Muscle layer of duodenum (tissue), 2 donors: ENCODE results near the gene TBL1X.

ENCODE experiments used
- H3K27ac ChIP-seq: one replicate; pipeline ENCODE4 v1.7.0; 2013; ENCODE audit warnings: mild to moderate bottlenecking, low read length
- H3K27me3 ChIP-seq: one replicate; pipeline ENCODE4 v1.7.0; 2013; ENCODE audit warnings: low read depth, mild to moderate bottlenecking, control low read depth, low read length
- H3K36me3 ChIP-seq, 2 donors: one replicate each; pipeline ENCODE4 v1.7.0; 2013; ENCODE audit warnings: low read length in 2 of 2, control low read depth in 1 of 2, mild to moderate bottlenecking in 1 of 2; ENCODE audit not compliant: insufficient read depth in 2 of 2, control insufficient read depth in 1 of 2
- H3K4me1 ChIP-seq, 2 donors: one replicate each; pipeline ENCODE4 v1.7.0; 2013; ENCODE audit warnings: low read length in 2 of 2, mild to moderate bottlenecking in 2 of 2, control low read depth in 1 of 2, moderate library complexity in 1 of 2; ENCODE audit not compliant: insufficient read depth in 2 of 2, control insufficient read depth in 1 of 2
- H3K4me3 ChIP-seq, 2 donors: one replicate each; pipeline ENCODE4 v1.7.0; 2013; ENCODE audit warnings: low read length in 2 of 2, low read depth in 1 of 2, mild to moderate bottlenecking in 1 of 2
- H3K9me3 ChIP-seq, 2 donors: one replicate each; pipeline ENCODE4 v1.7.0; 2013; ENCODE audit warnings: low read length in 2 of 2, control low read depth in 1 of 2, mild to moderate bottlenecking in 1 of 2; ENCODE audit not compliant: control insufficient read depth in 1 of 2
- donor health status: healthy.

The TBL1X gene

GRCh38 chrX:9634551-9634950 lies 169.7 kb downstream of the TBL1X start:
- Histone ChIP-seq H3K36me3 (no peaks in the 10 kb centered on the region), H3K4me1 (no peaks in the 10 kb centered on the region), H3K27me3 (no peaks in the 10 kb centered on the region), H3K4me3 (no peak overlapping the region), H3K9me3 (no peaks in the 10 kb centered on the region), H3K27ac (no peak overlapping the region)

- Histone ChIP-seq H3K27me3 (no peaks in the 10 kb centered on the region), H3K36me3 (no peaks in the 10 kb centered on the region), H3K4me3 (no peak overlapping the region), H3K9me3 (no peaks in the 10 kb centered on the region), H3K4me1 (no peaks in the 10 kb centered on the region), H3K27ac (no peak overlapping the region)
Measured at GRCh38 chrX:9635368-9635767, 170.5 kb downstream of the TBL1X start.

DNA sequence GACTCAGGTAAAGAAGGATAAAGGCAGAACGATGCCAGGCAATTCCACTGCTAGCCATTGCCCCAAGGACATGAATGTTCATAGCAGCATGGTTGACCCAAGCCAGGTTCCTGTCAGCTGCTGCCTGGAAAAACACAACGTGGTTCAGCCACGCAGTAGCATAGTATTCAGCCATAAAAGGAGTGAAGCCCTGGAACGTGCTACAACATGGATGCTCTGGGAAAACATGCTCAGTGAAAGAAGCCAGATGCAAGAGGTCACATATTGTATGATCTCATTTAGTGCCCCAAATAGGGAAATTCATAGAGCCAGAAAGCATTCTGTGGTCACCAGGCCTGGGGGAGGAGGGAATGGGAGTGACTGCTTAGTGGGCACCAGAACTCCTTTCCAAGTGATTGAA lies 170.9 kb downstream of the TBL1X start:
- Histone ChIP-seq H3K4me3 (no peak overlapping the region), H3K4me1 (no peaks in the 10 kb centered on the region), H3K27me3 (no peaks in the 10 kb centered on the region), H3K27ac (no peak overlapping the region), H3K36me3 (no peaks in the 10 kb centered on the region), H3K9me3 (no peaks in the 10 kb centered on the region)

DNA sequence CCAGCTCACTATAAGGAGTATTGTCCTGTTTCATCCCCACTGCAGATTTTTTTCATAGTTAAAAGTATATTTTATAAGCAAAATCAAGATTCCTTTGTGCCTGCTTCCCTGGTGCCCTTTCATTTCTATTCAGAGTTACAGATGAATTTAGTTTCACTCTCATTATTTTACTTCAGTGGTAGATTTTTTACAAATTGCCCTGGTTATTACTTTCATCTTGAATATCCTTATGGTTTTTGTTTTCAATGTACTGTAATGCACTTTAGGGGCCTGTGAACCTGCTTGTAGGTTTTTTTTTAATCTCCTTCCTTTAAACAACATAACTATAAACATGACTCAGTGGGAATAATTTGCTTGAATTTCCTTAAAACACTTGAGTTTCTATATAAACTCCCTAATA lies 174.0 kb downstream of the TBL1X start:
- H3K36me3 ChIP-seq = no peaks in the 10 kb centered on the region
- no peak overlapping the region for H3K4me3 ChIP-seq
- no peaks in the 10 kb centered on the region for H3K4me1 ChIP-seq
- no peaks in the 10 kb centered on the region for H3K27me3 ChIP-seq
- H3K9me3 ChIP-seq = no peaks in the 10 kb centered on the region
- no peak overlapping the region for H3K27ac ChIP-seq

GRCh38 chrX:9642270-9642995 lies 177.6 kb downstream of the TBL1X start:
- H3K4me1 ChIP-seq = no peaks in the 10 kb centered on the region
- H3K27ac ChIP-seq = no peak overlapping the region
- H3K36me3 ChIP-seq = no peaks in the 10 kb centered on the region
- H3K9me3 ChIP-seq = no peaks in the 10 kb centered on the region
- no peaks in the 10 kb centered on the region for H3K27me3 ChIP-seq
- H3K4me3 ChIP-seq = no peak overlapping the region

DNA sequence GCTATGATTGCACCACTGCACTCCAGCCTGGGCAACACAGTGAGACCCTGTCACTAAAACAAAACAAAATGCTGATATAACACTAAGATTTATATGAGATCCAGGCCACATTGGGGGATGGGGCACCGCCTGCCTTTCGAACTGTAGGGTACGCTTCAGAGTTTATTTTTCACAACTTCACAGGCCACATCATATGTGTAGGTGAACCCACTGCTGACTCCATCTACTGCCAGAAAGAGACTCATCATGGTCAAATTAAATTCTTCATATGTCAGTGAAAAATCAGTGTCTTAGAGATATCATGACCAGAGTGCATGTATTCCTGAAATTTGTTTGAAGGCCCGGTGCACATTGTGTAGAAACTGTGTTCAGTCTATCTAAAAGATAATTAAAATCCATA lies 178.9 kb downstream of the TBL1X start:
- H3K36me3 ChIP-seq = no peaks in the 10 kb centered on the region
- no peaks in the 10 kb centered on the region for H3K27me3 ChIP-seq
- H3K27ac ChIP-seq = no peak overlapping the region
- peaks cover 0 to 2% of the 10 kb centered on the region in 2 donors for H3K4me1 ChIP-seq
- H3K9me3 ChIP-seq = no peaks in the 10 kb centered on the region
- no peak overlapping the region for H3K4me3 ChIP-seq

GRCh38 chrX:9644335-9644734 lies 179.5 kb downstream of the TBL1X start:
- H3K4me1 ChIP-seq = peaks cover 0 to 2% of the 10 kb centered on the region in 2 donors
- no peak overlapping the region for H3K27ac ChIP-seq
- no peak overlapping the region for H3K4me3 ChIP-seq
- H3K27me3 ChIP-seq = no peaks in the 10 kb centered on the region
- H3K36me3 ChIP-seq = no peaks in the 10 kb centered on the region
- H3K9me3 ChIP-seq = no peaks in the 10 kb centered on the region

DNA sequence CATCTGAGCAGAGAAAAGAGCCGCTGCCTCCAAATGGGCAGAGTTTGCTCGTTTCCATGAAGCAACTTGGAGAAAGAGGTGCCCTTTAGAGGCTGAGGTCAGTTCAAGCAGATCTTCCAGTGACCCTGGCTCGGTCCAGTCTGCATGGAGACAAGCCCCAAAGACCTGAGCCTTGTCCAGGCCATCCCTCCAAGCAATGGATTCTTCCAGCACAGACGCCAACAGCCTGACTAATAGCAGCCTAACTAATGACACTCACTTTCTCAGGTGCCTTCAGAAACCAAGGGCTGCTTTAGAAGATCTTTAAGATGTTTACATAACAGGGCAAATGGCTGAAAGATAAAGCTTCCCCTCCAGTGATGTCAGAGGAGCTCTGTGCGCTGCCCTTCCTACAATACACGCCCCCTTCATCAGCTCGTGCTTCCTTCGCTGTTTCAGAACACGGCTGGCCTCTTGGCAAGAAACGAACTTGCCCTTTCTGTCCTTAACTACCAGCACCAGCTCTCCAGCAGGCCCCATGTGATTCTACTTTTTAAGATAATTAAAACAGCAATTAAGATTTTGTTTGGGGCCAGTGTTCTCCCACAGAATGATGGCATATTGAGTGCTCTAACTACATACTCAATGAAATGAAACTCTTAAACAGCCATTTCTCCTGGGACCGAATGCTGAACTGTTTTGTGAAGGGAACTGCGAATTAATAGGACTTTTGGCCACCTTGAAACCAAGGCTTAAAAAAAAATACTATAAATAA lies 181.8 kb downstream of the TBL1X start:
- Histone ChIP-seq H3K4me3 (no peak overlapping the region), H3K27me3 (no peaks in the 10 kb centered on the region), H3K27ac (peak overlapping the region; percentile 56), H3K4me1 (peaks cover 0 to 6% of the 10 kb centered on the region in 2 donors), H3K36me3 (no peaks in the 10 kb centered on the region), H3K9me3 (no peaks in the 10 kb centered on the region)

DNA sequence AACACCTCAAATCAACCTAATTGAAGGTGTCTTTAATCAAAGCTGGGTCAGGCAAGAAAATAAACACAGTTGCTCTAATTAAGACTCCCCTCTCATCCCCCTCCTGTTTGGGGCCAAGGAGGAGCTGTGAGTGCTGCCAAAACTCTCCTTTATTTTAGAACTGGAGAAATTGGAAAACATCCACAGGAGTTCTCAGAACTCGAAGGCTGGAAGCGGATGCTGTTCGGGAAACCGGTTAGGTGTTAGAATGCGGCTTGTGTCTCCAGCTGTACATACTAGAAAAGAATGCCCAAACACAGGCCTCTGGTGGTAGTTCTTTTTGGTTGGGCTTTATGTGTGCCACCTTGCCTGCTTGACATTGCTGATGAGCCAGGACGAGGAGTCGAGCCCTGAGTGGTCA lies 182.6 kb downstream of the TBL1X start:
- Histone ChIP-seq H3K9me3 (no peaks in the 10 kb centered on the region), H3K4me3 (no peak overlapping the region), H3K27ac (peak overlapping the region; percentile 56), H3K27me3 (no peaks in the 10 kb centered on the region), H3K36me3 (no peaks in the 10 kb centered on the region), H3K4me1 (peaks cover 0 to 11% of the 10 kb centered on the region in 2 donors)

- no peak overlapping the region for H3K27ac ChIP-seq
Measured at GRCh38 chrX:9650091-9650490, 185.2 kb downstream of the TBL1X start.

GRCh38 chrX:9651737-9652136 lies 186.9 kb downstream of the TBL1X start:
- Histone ChIP-seq H3K9me3 (no peaks in the 10 kb centered on the region), H3K4me3 (no peak overlapping the region), H3K36me3 (no peaks in the 10 kb centered on the region), H3K4me1 (peaks cover 0 to 16% of the 10 kb centered on the region in 2 donors), H3K27ac (no peak overlapping the region), H3K27me3 (no peaks in the 10 kb centered on the region)

More at GRCh38 chrX:9650091-9650490, 185.2 kb downstream of the TBL1X start:
- H3K36me3 ChIP-seq = no peaks in the 10 kb centered on the region
- no peak overlapping the region for H3K4me3 ChIP-seq
- H3K4me1 ChIP-seq = peaks cover 0 to 11% of the 10 kb centered on the region in 2 donors
- no peaks in the 10 kb centered on the region for H3K27me3 ChIP-seq
- no peaks in the 10 kb centered on the region for H3K9me3 ChIP-seq
